Measurements from ENCODE around the gene HLTF.

DNA sequence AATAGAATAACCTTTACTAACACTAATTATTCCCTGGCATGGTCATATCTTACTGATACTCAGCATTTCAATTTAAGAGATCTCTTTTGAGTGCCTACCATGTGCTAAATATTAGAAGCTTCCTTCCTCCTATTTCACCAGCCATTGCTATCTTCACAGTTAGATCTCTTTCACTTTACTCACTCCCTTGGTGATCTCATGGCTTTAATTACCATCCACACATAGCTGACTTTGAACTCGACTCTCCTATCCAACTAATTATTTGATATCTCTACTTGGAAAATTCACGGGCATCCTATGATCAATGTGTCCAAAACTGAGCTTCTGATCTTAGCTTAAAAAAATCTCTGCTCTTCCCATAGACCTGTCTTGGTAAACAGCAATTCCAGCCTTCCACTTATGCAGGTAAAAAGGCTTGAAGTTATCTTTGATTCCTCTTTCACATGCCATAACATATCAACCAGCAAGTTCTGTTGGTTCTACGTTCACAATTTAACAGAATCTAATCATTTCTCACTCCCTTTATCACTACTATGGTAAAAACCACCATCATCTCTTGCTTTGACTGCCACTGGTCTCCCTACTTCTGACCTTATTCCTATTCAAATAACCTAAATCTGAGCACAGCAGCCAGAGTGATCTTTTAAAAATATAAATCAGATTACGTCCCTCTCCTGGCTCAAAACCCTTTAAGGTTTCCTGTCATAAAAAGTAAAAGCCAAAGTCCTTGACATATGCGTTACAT lies 41.8 kb downstream of the HLTF start:
- TF ChIP-seq, protein P1, sequence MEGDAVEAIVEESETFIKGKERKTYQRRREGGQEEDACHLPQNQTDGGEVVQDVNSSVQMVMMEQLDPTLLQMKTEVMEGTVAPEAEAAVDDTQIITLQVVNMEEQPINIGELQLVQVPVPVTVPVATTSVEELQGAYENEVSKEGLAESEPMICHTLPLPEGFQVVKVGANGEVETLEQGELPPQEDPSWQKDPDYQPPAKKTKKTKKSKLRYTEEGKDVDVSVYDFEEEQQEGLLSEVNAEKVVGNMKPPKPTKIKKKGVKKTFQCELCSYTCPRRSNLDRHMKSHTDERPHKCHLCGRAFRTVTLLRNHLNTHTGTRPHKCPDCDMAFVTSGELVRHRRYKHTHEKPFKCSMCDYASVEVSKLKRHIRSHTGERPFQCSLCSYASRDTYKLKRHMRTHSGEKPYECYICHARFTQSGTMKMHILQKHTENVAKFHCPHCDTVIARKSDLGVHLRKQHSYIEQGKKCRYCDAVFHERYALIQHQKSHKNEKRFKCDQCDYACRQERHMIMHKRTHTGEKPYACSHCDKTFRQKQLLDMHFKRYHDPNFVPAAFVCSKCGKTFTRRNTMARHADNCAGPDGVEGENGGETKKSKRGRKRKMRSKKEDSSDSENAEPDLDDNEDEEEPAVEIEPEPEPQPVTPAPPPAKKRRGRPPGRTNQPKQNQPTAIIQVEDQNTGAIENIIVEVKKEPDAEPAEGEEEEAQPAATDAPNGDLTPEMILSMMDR (conservative IDR thresholded peaks at IDR 0.05 in 1 of 2, IDR thresholded peaks at IDR 0.05 in 1 of 2; ENCODE audit: low read depth in 1 of 2, low read length in 2 of 2): no peak
- TF ChIP-seq EZH2 (IDR thresholded peaks at IDR 0.05; ENCODE audit: low read length, missing control alignments): no peak
